Kidney (tissue), 14 donors: ENCODE data around the gene GRIN2A. TPM values are rescaled to one million over a fixed set of nuclear protein-coding genes. Genes with fewer than 3 reads are reported as not detected.

ENCODE experiments used
- DNase-seq, 5 donors: peaks; one replicate each; pipeline ENCODE4 v3.0.0-alpha.2; 2013 to 2020
- FAIRE-seq: peaks from 2 replicates; lab custom pipeline; 2012; peaks lifted over from hg19 to GRCh38; lab: Jason Lieb, UNC
- H3K27ac ChIP-seq, 2 donors: one replicate each; pipeline ENCODE4 v1.7.0; 2013; ENCODE audit warnings: low read depth in 2 of 2, low read length in 2 of 2, inconsistent platforms in 1 of 2
- H3K27me3 ChIP-seq: one replicate; pipeline ENCODE4 v1.7.1; 2013; ENCODE audit warnings: low read length, inconsistent platforms; ENCODE audit not compliant: control insufficient read depth, insufficient read depth
- H3K36me3 ChIP-seq, 3 donors: one replicate each; pipeline versions ENCODE4 v1.7.0 to v1.7.1; 2013; ENCODE audit warnings: low read length in 3 of 3, control low read depth in 1 of 3, inconsistent platforms in 1 of 3; ENCODE audit not compliant: insufficient read depth in 3 of 3, control insufficient read depth in 2 of 3
- H3K4me1 ChIP-seq, 3 donors: one replicate each; pipeline versions ENCODE4 v1.7.0 to v1.7.1; 2013; ENCODE audit warnings: low read length in 3 of 3, inconsistent platforms in 1 of 3, low read depth in 1 of 3; ENCODE audit not compliant: control insufficient read depth in 2 of 3, insufficient read depth in 2 of 3
- H3K4me3 ChIP-seq, 3 donors: one replicate each; pipeline versions ENCODE4 v1.7.0 to v1.8.1; 2013; ENCODE audit warnings: low read length in 3 of 3, control low read depth in 1 of 3, inconsistent platforms in 1 of 3
- H3K9ac ChIP-seq, 3 donors: one replicate each; pipeline versions ENCODE4 v1.7.0 to v1.7.1; 2013; ENCODE audit warnings: low read length in 3 of 3, control low read depth in 1 of 3, inconsistent platforms in 1 of 3
- H3K9me3 ChIP-seq, 3 donors: one replicate each; pipeline versions ENCODE4 v1.7.0 to v1.7.1; 2013; ENCODE audit warnings: low read length in 3 of 3, control low read depth in 1 of 3, inconsistent platforms in 1 of 3; ENCODE audit not compliant: control insufficient read depth in 2 of 3, insufficient read depth in 1 of 3
- intact Hi-C: fragments of 100-400 bp; cut with DNase I; formaldehyde crosslinking; loops from one replicate; pipeline ENCODE4 v1.11.1; 2022
- polyA plus RNA-seq: library from polyadenylated mRNA; stranded (reverse); fragments of 350-450 nt; fragmentation: Illumina TruSeq; extraction: RNeasy Lipid Tissue Mini Kit (QIAGEN cat#74804); gene quantifications from one replicate; pipeline ENCODE4 v1.2.3, GENCODE V29; 2014; ENCODE audit warnings: low read depth, low replicate concordance; ENCODE audit not compliant: insufficient read depth
- total RNA-seq: library from RNA; stranded (reverse); fragmentation: NEBNext Ultra II Directional; extraction: Animal tissue kit (Norgen Biotek cat#: 25700); gene quantifications from one replicate; pipeline ENCODE4 v1.2.1, GENCODE V29; 2021
- TF ChIP-seq, protein P1 (sequence below): IDR thresholded peaks from 3 replicates; pipeline ENCODE4 v1.5.1; 2012; ENCODE audit warnings: mild to moderate bottlenecking, moderate library complexity, borderline replicate concordance; ENCODE audit not compliant: insufficient read depth; ENCODE audit errors: extremely low read depth
- donor health status: control.
- donor health status: control.
- donor health status: control.
- donor health status: control.
- donor health status: control.
- donor health status: DM: yes; HTN: yes; CAD: no.
- donor health status: Normal renal cell carcinoma (clear cell type).

The GRIN2A gene
- total and polyA plus RNA-seq, 2 donors from 2014 or later = 0.28 to 6.5 TPM

DNA sequence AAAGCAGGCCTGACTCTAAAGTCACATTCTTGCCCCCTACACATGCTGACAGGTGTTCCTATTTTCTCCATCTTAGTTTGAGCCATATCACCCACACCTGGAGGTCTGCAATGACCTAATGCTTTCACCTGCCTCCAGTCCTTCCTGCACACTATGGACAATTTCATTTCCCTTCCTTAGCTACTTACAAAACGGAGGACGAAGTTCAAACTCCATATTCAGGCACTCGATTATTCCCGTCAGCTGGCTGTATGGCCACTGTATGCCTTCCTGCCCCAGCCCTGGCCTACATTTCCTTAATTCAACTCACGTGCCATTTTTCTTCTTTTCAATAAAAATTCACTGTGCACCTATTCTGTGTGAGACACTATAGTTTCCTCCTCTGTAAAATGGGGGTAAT, 44.9 kb downstream of the GRIN2A start:
- TF ChIP-seq, protein P1, sequence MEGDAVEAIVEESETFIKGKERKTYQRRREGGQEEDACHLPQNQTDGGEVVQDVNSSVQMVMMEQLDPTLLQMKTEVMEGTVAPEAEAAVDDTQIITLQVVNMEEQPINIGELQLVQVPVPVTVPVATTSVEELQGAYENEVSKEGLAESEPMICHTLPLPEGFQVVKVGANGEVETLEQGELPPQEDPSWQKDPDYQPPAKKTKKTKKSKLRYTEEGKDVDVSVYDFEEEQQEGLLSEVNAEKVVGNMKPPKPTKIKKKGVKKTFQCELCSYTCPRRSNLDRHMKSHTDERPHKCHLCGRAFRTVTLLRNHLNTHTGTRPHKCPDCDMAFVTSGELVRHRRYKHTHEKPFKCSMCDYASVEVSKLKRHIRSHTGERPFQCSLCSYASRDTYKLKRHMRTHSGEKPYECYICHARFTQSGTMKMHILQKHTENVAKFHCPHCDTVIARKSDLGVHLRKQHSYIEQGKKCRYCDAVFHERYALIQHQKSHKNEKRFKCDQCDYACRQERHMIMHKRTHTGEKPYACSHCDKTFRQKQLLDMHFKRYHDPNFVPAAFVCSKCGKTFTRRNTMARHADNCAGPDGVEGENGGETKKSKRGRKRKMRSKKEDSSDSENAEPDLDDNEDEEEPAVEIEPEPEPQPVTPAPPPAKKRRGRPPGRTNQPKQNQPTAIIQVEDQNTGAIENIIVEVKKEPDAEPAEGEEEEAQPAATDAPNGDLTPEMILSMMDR = no peak
- FAIRE-seq (no peak), DNase-seq (no peak)
- H3K4me1 ChIP-seq = no peaks in the 10 kb centered on the region
- H3K4me3 ChIP-seq = no peak overlapping the region
- intact Hi-C loops = no loop called here
- H3K36me3 ChIP-seq = no peaks in the 10 kb centered on the region
- no peaks in the 10 kb centered on the region for H3K9me3 ChIP-seq
- H3K27ac ChIP-seq = no peak overlapping the region
- no peak overlapping the region for H3K9ac ChIP-seq
- no peaks in the 10 kb centered on the region for H3K27me3 ChIP-seq

DNA sequence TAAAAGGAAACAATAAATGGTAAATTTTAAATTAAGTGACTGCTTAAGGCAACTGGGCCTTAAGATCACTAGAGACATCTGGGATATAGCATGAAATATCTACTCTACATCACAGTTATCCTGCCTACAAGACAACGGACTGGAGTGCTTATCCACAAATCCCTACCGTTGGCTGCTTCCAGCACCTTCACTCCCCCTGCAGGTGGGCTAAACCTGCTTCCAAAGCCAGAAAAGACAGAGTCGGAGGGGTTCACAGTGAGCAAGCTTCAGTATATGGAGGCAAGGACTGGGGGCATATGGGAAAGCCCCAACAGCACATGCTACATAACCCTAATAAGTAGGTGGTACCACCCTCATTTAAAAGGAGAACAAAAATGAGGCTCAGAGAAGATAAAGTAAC, 45.3 kb downstream of the GRIN2A start:
- Histone ChIP-seq H3K27me3 (no peaks in the 10 kb centered on the region), H3K9ac (no peak overlapping the region), H3K9me3 (no peaks in the 10 kb centered on the region), H3K27ac (no peak overlapping the region), H3K4me3 (no peak overlapping the region), H3K36me3 (no peaks in the 10 kb centered on the region), H3K4me1 (no peaks in the 10 kb centered on the region)
- DNase-seq = no peak
- FAIRE-seq = no peak
- TF ChIP-seq, protein P1 = no peak
- intact Hi-C loops = no loop called here

DNA sequence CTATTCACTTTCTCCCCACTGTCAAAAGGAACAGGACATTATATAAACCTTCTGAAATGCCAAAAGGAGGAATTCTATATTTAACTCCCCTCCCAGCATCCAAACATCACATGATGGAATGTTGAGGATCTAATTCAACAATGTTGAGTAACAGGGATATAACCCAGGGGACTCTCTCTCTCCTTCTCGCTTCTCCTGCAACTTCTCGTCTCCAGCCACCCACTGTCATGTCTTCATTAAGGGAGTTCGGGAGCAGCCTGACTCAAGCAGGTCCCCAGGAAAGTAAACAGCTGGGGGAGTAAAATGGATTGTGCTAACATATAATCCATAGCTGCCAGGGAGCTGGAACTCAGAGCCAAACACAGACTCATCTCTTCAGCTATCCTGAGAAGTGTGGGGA, 51.7 kb downstream of the GRIN2A start:
- intact Hi-C loops = no loop called here
- no peak overlapping the region for H3K9ac ChIP-seq
- FAIRE-seq (no peak), DNase-seq (no peak)
- no peaks in the 10 kb centered on the region for H3K36me3 ChIP-seq
- H3K4me1 ChIP-seq = no peaks in the 10 kb centered on the region
- no peaks in the 10 kb centered on the region for H3K27me3 ChIP-seq
- TF ChIP-seq, protein P1 = no peak
- no peak overlapping the region for H3K4me3 ChIP-seq
- H3K9me3 ChIP-seq = no peaks in the 10 kb centered on the region
- no peak overlapping the region for H3K27ac ChIP-seq
